RWPE2 (cell line): ENCODE results near the gene CLDN24.
"Not testable (repeated sequence)": the region's sequence is repeated elsewhere in the genome, so short reads cannot be mapped to it uniquely, and the experiment has no call there.

Experiments used
- ATAC-seq: fragments of 200-7000 bp; cut with Tn5 transposase; 3 replicates; pipeline ENCODE4 v1.9.1; 2021; ENCODE audit warnings: low read depth
- DNase-seq: peaks from one replicate; pipeline ENCODE4 v3.0.0-alpha.2; 2020; ENCODE audit warnings: low spot score
- H3K27ac ChIP-seq: fragments of 450-650 bp; 2 replicates; pipeline ENCODE4 v1.5.1; 2017; ENCODE audit warnings: mild to moderate bottlenecking; ENCODE audit not compliant: poor library complexity, severe bottlenecking
- H3K27me3 ChIP-seq: fragments of 250-450 bp; sonication (Bioruptor Pico); 2 replicates; pipeline ENCODE4 v1.5.1; 2021; ENCODE audit warnings: mild to moderate bottlenecking, moderate library complexity; ENCODE audit not compliant: insufficient read depth, poor library complexity, severe bottlenecking
- H3K36me3 ChIP-seq: fragments of 250-450 bp; sonication (Bioruptor Pico); 2 replicates; pipeline ENCODE4 v1.5.1; 2020; ENCODE audit warnings: low read depth, mild to moderate bottlenecking, moderate library complexity
- H3K4me1 ChIP-seq: fragments of 250-450 bp; sonication (Bioruptor Pico); 2 replicates; pipeline ENCODE4 v1.5.1; 2021; ENCODE audit warnings: mild to moderate bottlenecking, moderate library complexity; ENCODE audit not compliant: insufficient read depth, poor library complexity, severe bottlenecking
- H3K4me3 ChIP-seq: fragments of 250-450 bp; sonication (Bioruptor Pico); 2 replicates; pipeline ENCODE4 v1.5.1; 2021; ENCODE audit warnings: mild to moderate bottlenecking, moderate library complexity; ENCODE audit not compliant: severe bottlenecking
- H3K9me3 ChIP-seq: fragments of 250-450 bp; sonication (Bioruptor Pico); 2 replicates; pipeline ENCODE4 v1.5.1; 2021; ENCODE audit warnings: mild to moderate bottlenecking, moderate library complexity; ENCODE audit not compliant: severe bottlenecking
- TF ChIP-seq, protein P1 (sequence below): fragments of 450-650 bp; IDR thresholded peaks from one replicate; pipeline ENCODE4 v1.5.1; 2017; ENCODE audit warnings: mild to moderate bottlenecking, moderate library complexity; ENCODE audit not compliant: poor library complexity, severe bottlenecking

Gene CLDN24

DNA sequence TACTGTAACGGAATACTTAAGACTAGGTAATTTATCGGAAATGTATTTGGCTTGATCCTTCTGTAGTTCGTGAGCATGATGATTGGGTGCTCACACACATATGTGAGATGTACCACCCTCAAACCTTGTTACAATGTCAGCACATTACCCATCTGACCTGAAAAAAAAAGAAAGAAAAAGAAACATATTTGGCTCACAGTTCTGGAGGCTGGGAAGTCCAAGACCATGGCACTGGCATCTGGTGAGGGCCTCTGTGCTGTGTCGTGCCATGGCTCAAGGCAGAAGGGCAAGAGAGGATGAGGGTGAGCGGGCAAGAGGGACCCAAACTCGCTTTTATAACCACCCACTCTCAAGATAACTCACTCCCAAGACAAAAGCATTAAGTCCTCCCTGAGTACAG lies 7.0 kb upstream of the CLDN24 start:
- ATAC-seq: no peak
- Histone ChIP-seq H3K36me3 (no peaks in the 10 kb centered on the region), H3K4me3 (no peak overlapping the region), H3K27me3 (no peaks in the 10 kb centered on the region), H3K27ac (no peak overlapping the region), H3K4me1 (peaks cover 7% of the 10 kb centered on the region), H3K9me3 (peaks cover 2% of the 10 kb centered on the region)
- TF ChIP-seq, protein P1, sequence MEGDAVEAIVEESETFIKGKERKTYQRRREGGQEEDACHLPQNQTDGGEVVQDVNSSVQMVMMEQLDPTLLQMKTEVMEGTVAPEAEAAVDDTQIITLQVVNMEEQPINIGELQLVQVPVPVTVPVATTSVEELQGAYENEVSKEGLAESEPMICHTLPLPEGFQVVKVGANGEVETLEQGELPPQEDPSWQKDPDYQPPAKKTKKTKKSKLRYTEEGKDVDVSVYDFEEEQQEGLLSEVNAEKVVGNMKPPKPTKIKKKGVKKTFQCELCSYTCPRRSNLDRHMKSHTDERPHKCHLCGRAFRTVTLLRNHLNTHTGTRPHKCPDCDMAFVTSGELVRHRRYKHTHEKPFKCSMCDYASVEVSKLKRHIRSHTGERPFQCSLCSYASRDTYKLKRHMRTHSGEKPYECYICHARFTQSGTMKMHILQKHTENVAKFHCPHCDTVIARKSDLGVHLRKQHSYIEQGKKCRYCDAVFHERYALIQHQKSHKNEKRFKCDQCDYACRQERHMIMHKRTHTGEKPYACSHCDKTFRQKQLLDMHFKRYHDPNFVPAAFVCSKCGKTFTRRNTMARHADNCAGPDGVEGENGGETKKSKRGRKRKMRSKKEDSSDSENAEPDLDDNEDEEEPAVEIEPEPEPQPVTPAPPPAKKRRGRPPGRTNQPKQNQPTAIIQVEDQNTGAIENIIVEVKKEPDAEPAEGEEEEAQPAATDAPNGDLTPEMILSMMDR: no peak
- DNase-seq: no peak

GRCh38 chr4:183328832-183329231 lies 6.6 kb upstream of the CLDN24 start:
- H3K27ac ChIP-seq: no peak overlapping the region
- TF ChIP-seq, protein P1: no peak
- H3K4me1 ChIP-seq: peaks cover 3% of the 10 kb centered on the region
- ATAC-seq: no peak
- H3K4me3 ChIP-seq: no peak overlapping the region
- no peaks in the 10 kb centered on the region for H3K27me3 ChIP-seq
- no peaks in the 10 kb centered on the region for H3K36me3 ChIP-seq
- DNase-seq: no peak
- peaks cover 2% of the 10 kb centered on the region for H3K9me3 ChIP-seq

DNA sequence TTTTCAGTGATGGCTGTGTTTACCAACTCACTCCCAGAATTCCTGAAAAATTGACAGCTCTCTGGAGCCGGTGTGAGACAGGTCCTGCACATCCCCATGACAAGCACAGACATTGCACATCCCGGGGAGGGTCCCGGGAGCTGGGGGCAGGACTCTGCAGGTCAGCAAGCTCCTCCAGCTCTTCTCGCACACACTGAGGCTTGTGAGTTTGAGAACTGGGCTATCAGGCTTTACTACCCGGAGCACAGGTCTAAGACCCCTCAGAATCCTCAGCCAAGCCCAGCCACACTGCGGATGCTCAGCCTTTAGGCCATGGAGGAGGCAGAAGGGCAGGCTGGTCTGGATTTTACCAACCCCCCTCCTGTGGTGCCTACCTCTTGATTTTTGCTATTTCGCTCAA lies 5.6 kb upstream of the CLDN24 start:
- Histone ChIP-seq H3K4me1 (no peaks in the 10 kb centered on the region), H3K27ac (no peak overlapping the region), H3K27me3 (no peaks in the 10 kb centered on the region), H3K4me3 (no peak overlapping the region), H3K36me3 (no peaks in the 10 kb centered on the region), H3K9me3 (peaks cover 2% of the 10 kb centered on the region)
- ATAC-seq: no peak
- no peak for DNase-seq
- TF ChIP-seq, protein P1: no peak

- Histone ChIP-seq H3K4me3 (no peak overlapping the region), H3K27me3 (no peaks in the 10 kb centered on the region), H3K9me3 (peaks cover 2% of the 10 kb centered on the region), H3K27ac (no peak overlapping the region), H3K4me1 (no peaks in the 10 kb centered on the region), H3K36me3 (no peaks in the 10 kb centered on the region)
- DNase-seq (no peak), ATAC-seq (no peak)
- TF ChIP-seq, protein P1: no peak
Observed at GRCh38 chr4:183326853-183327252, 4.6 kb upstream of the CLDN24 start.

DNA sequence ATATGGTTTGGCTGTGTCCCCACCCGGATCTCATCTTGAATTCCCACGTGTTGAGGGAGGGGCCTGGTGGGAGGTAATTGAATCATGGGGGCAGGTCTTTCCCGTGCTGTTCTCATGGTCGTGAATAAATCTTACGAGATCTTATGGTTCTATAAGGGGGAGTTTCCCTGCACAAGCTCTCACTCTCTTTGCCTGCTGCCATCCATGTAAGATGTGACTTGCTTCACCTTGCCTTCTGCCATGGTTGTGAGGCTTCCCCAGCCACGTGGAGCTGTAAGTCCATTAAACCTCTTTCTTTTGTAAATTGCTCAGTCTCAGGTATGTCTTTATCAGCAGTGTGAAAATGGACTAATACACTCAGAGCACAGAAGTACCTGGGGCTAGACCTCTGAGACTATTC lies 4.2 kb upstream of the CLDN24 start:
- not testable (repeated sequence) for H3K36me3 ChIP-seq, H3K9me3 ChIP-seq, H3K27me3 ChIP-seq, H3K4me1 ChIP-seq, DNase-seq, H3K4me3 ChIP-seq, H3K27ac ChIP-seq, ATAC-seq

GRCh38 chr4:183324619-183325018 lies 2.4 kb upstream of the CLDN24 start:
- H3K36me3 ChIP-seq: no peaks in the 10 kb centered on the region
- H3K9me3 ChIP-seq: peaks cover 2% of the 10 kb centered on the region
- ATAC-seq (no peak), DNase-seq (no peak)
- no peaks in the 10 kb centered on the region for H3K4me1 ChIP-seq
- TF ChIP-seq, protein P1: no peak
- no peak overlapping the region for H3K4me3 ChIP-seq
- H3K27ac ChIP-seq: no peak overlapping the region
- no peaks in the 10 kb centered on the region for H3K27me3 ChIP-seq

GRCh38 chr4:183324056-183324455 lies 1.8 kb upstream of the CLDN24 start:
- not testable (repeated sequence) for H3K27ac ChIP-seq, H3K4me1 ChIP-seq, ATAC-seq, H3K4me3 ChIP-seq, DNase-seq, H3K36me3 ChIP-seq, H3K27me3 ChIP-seq, H3K9me3 ChIP-seq
